ENCODE data around the gene DNAJC22. TPM values are rescaled to one million over a fixed set of nuclear protein-coding genes. Genes with fewer than 3 reads are reported as not detected.

The DNAJC22 gene
- total and polyA plus RNA-seq, 9 of the 15 experiments (the other 6 are each of a cell fraction or from before 2014, with no cell fraction given), result 0.10 to 1.2 (median 0.47) TPM

DNA sequence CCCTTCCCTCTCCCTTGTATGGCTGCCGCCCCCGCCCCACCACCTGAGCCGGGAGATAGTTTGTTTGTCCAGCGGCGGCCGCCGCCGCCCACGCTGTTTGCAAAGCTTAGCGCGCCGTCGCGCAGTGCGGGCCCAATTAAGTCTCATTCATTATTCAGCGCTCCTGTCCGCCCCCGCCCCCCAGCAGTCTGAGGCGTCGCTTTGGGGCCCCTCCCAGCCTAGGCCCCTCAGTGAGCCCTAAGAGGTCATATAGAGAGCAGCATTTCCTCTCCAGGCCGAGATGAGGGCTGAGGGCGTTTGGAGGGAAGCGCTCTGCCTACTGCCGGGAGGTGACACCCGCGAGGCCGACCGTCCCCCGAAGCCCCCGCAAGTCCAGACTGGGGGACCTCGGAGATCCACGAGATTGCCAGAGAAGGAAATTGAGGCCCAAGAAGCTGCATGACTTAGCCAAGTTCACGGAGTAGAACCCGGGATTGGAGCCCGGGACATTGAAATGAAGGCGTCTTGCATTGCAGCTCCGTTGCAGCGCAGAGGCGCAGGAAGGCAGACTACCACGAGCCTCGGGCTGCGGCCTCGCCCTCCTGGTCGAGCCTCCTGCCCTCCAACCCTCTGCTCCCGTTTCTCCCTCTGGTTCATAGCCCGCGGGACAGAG lies at the start of gene DNAJC22 (continued):
- peak; percentile 11 for TF ChIP-seq CHD4 (IDR thresholded peaks at IDR 0.05; ENCODE audit: insufficient read depth, insufficient replicate concordance, low read depth, low read length, poor library complexity, severe bottlenecking)
- TF ChIP-seq CEBPG (CRISPR knock-in tag; IDR thresholded peaks at IDR 0.05), result peak; percentile 40; the same call in 1 of the 2 replicates
- TF ChIP-seq CEBPG (tag; conservative IDR thresholded peaks at IDR 0.05 in 1 of 2, IDR thresholded peaks at IDR 0.05 in 1 of 2), result no peak
- peak; percentile 37; the same call in 1 of the 2 replicates for TF ChIP-seq CREM (IDR thresholded peaks at IDR 0.05; ENCODE audit: low read depth)
- no peak for TF ChIP-seq BRD9 (IDR thresholded peaks at IDR 0.05; ENCODE audit: low read depth, partially characterized antibody)
- no peak for TF ChIP-seq PYGO2 (tag; IDR thresholded peaks at IDR 0.05)
- TF ChIP-seq FOXJ2 (tag; IDR thresholded peaks at IDR 0.05), result no peak
- TF ChIP-seq TEAD1 (CRISPR knock-in tag; IDR thresholded peaks at IDR 0.05), result no peak
- TF ChIP-seq YY1 (IDR thresholded peaks at IDR 0.05; ENCODE audit: borderline replicate concordance in 1 of 3, control insufficient read depth in 1 of 3, extremely low read depth in 1 of 3, insufficient read depth in 3 of 3, insufficient read length in 1 of 3, insufficient replicate concordance in 2 of 3, low read depth in 1 of 3, low read length in 2 of 3), result peak in 1 of 3 experiments; percentile 31
- no peak for TF ChIP-seq MEF2A (IDR thresholded peaks at IDR 0.05; ENCODE audit: control insufficient read depth, low read depth, low read length)
- TF ChIP-seq, protein P1, sequence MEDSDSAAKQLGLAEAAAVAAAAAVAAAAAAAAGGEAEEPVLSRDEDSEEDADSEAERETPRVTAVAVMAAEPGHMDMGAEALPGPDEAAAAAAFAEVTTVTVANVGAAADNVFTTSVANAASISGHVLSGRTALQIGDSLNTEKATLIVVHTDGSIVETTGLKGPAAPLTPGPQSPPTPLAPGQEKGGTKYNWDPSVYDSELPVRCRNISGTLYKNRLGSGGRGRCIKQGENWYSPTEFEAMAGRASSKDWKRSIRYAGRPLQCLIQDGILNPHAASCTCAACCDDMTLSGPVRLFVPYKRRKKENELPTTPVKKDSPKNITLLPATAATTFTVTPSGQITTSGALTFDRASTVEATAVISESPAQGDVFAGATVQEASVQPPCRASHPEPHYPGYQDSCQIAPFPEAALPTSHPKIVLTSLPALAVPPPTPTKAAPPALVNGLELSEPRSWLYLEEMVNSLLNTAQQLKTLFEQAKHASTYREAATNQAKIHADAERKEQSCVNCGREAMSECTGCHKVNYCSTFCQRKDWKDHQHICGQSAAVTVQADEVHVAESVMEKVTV (CRISPR knock-in tag; IDR thresholded peaks at IDR 0.05), result no peak
- TF ChIP-seq KAT2B (IDR thresholded peaks at IDR 0.05; ENCODE audit: low read depth, low read length), result no peak
- TF ChIP-seq, protein P2, sequence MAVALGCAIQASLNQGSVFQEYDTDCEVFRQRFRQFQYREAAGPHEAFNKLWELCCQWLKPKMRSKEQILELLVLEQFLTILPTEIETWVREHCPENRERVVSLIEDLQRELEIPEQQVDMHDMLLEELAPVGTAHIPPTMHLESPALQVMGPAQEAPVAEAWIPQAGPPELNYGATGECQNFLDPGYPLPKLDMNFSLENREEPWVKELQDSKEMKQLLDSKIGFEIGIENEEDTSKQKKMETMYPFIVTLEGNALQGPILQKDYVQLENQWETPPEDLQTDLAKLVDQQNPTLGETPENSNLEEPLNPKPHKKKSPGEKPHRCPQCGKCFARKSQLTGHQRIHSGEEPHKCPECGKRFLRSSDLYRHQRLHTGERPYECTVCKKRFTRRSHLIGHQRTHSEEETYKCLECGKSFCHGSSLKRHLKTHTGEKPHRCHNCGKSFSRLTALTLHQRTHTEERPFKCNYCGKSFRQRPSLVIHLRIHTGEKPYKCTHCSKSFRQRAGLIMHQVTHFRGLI (CRISPR knock-in tag; IDR thresholded peaks at IDR 0.05), result no peak
- TF ChIP-seq RNF2 (IDR thresholded peaks at IDR 0.05), result no peak
